Heart left ventricle (tissue), 13 donors: ENCODE data around the gene RHOB.
A peak's percentile ranks its signal among the peaks of the same experiment; 100 is the strongest.

ENCODE experiments used
- CTCF ChIP-seq, 12 donors: fragments of 200-600 bp; sonication (generic) in 4 of 12; IDR thresholded peaks; one replicate each; pipeline versions ENCODE4 v1.5.0 to v1.8.0; 2018 to 2022; ENCODE audit warnings: antibody characterized with exemption in 12 of 12, mild to moderate bottlenecking in 5 of 12
- POLR2A ChIP-seq, 2 donors: fragments of 450-650 bp; IDR thresholded peaks; one replicate each; pipeline ENCODE4 v1.6.1; 2017; ENCODE audit warnings: antibody characterized with exemption in 2 of 2, mild to moderate bottlenecking in 2 of 2, moderate library complexity in 2 of 2
- donor health status: ischemic (EF 13 %, LVEDD 7.1; RV severe dilation, severe dysfunction).
- donor health status: DM: no; HTN: yes; CAD: no.
- donor health status: DM: no; HTN: no; CAD: no.
- donor health status: ischemic (EF 25% LVEDD 6.9; RV normal size, moderate dysfunction).
- donor health status: ischemic (EF 25% LVEDD 5.7; RV mildly dilated, moderate dysfunction).
- donor health status: ischemic (EF 35%, LVEDD 5.7; RV mildly dilated, moderate dysfunction).
- donor health status: nonischemic (EF 11% LVEDD 7.7; RV severe dilation, severe dysfunction).
- donor health status: DM: yes; HTN: yes; CAD: no.
- donor health status: PGD.
- donor health status: ischemic (EF 29% LVEDD 5.4; RV normal size, mild dysfunction).
- donor health status: nonischemic (EF 23%, LVEDD 6.1; RV moderate dilation, normal function).

GRCh38 chr2:20429528-20429927 lies 17.3 kb upstream of the RHOB start:
- no peak for TF ChIP-seq CTCF (IDR thresholded peaks at IDR 0.05)
- TF ChIP-seq POLR2A (IDR thresholded peaks at IDR 0.05): peak in 1 of 2 donors; percentile 23
